Karpas-422 (cell line): ENCODE data around the gene PLEKHA8. TPM values are rescaled to one million over a fixed set of nuclear protein-coding genes. Genes with fewer than 3 reads are reported as not detected.

Source experiments
- DNase-seq: peaks from one replicate; pipeline ENCODE4 v3.0.0-alpha.2; 2015
- H2AFZ ChIP-seq: fragments of 200-600 bp; sonication (generic); 2 replicates; pipeline ENCODE4 v1.6.1; 2014; ENCODE audit warnings: antibody characterized with exemption, low read length, mixed read lengths
- H3K27ac ChIP-seq: fragments of 200-600 bp; sonication (generic); 2 replicates; pipeline ENCODE4 v1.5.1; 2014; ENCODE audit warnings: mild to moderate bottlenecking, low read length, moderate library complexity
- H3K27me3 ChIP-seq: fragments of 200-600 bp; sonication (generic); 2 replicates; pipeline ENCODE4 v1.6.1; 2014; ENCODE audit warnings: low read length, mixed read lengths
- H3K36me3 ChIP-seq: fragments of 200-600 bp; sonication (generic); 2 replicates; pipeline ENCODE4 v1.6.1; 2014; ENCODE audit warnings: low read length, mixed read lengths; ENCODE audit not compliant: insufficient read depth
- H3K4me1 ChIP-seq: fragments of 200-600 bp; sonication (generic); 2 replicates; pipeline ENCODE4 v1.6.1; 2014; ENCODE audit warnings: mild to moderate bottlenecking, low read length, mixed read lengths
- H3K4me2 ChIP-seq: fragments of 200-600 bp; sonication (generic); 2 replicates; pipeline ENCODE4 v1.6.1; 2014; ENCODE audit warnings: low read length, low read depth, mild to moderate bottlenecking; ENCODE audit not compliant: poor library complexity, severe bottlenecking
- H3K4me3 ChIP-seq: fragments of 200-600 bp; sonication (generic); 2 replicates; pipeline ENCODE4 v1.5.1; 2014; ENCODE audit warnings: mild to moderate bottlenecking, antibody characterized with exemption, low read length, mixed read lengths
- H3K79me2 ChIP-seq: fragments of 200-600 bp; sonication (generic); 2 replicates; pipeline ENCODE4 v1.6.1; 2014; ENCODE audit warnings: mild to moderate bottlenecking, low read length, mixed read lengths
- H3K9ac ChIP-seq: fragments of 200-600 bp; sonication (generic); 2 replicates; pipeline ENCODE4 v1.6.0; 2014; ENCODE audit warnings: low read length
- H3K9me2 ChIP-seq: fragments of 200-600 bp; sonication (generic), shearing (Covaris generic); replicated peaks from 2 replicates; pipeline ENCODE4 v1.6.0; 2014; ENCODE audit warnings: mild to moderate bottlenecking, low read length, moderate library complexity; ENCODE audit not compliant: insufficient read depth
- H3K9me3 ChIP-seq: fragments of 300-700, 200-600 bp; sonication (generic); 2 replicates; pipeline ENCODE4 v1.6.1; 2014; ENCODE audit warnings: low read length, mixed read lengths
- H4K20me1 ChIP-seq: fragments of 200-600 bp; sonication (generic); 2 replicates; pipeline ENCODE4 v1.6.1; 2014; ENCODE audit warnings: mild to moderate bottlenecking, antibody characterized with exemption, low read length, low read depth; ENCODE audit not compliant: insufficient read depth
- total RNA-seq: library from RNA; depleted of rRNA; stranded (reverse); fragments of >200 nt; shearing (Covaris generic); gene quantifications from 2 replicates; pipeline ENCODE4 v1.2.3, GENCODE V29; 2014; ENCODE audit warnings: low replicate concordance

Gene PLEKHA8
- total RNA-seq, 1 experiment from 2014 or later: 41.0 TPM

- Histone ChIP-seq H3K9ac (no peak overlapping the region), H2AFZ (no peak overlapping the region)
These were observed 127.3 kb downstream of the PLEKHA8 start for GRCh38 chr7:30155481-30155880.

DNA sequence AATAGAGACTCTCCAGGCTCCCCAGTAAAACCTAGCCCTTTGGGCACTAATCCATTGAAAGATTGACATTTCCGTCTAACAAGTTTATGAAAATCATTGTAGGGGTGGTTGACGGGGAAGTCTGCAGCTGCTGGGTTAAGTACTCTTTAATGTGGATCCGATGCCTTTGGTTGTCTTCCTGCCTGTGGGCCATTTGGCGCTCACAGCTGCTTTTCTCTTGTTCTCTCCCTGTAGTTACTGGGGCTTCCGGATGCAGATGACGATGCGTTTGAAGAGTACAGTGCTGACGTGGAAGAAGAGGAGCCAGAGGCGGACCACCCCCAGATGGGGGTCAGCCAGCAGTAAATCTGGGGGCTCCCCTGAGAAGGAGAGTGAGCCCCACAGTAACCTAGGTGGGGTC is 129.0 kb downstream of the PLEKHA8 start:
- no peaks in the 10 kb centered on the region for H3K9me2 ChIP-seq
- no peaks in the 10 kb centered on the region for H3K9me3 ChIP-seq
- H3K4me1 ChIP-seq: peaks cover 81% of the 10 kb centered on the region
- H3K36me3 ChIP-seq: peaks cover 36% of the 10 kb centered on the region
- H3K9ac ChIP-seq: 0 out of 2 replicates have a peak overlapping the region, but pooled peaks have one; percentile 3
- H3K27me3 ChIP-seq: no peaks in the 10 kb centered on the region
- peak overlapping the region; percentile 22 for H3K4me2 ChIP-seq
- peak overlapping the region; percentile 91 for H3K27ac ChIP-seq
- no peaks in the 10 kb centered on the region for H4K20me1 ChIP-seq
- H2AFZ ChIP-seq: no peak overlapping the region
- no peak for DNase-seq
- H3K4me3 ChIP-seq: no peak overlapping the region
- peaks cover 58% of the 10 kb centered on the region for H3K79me2 ChIP-seq

More at GRCh38 chr7:30155481-30155880, 127.3 kb downstream of the PLEKHA8 start:
- H3K9me2 ChIP-seq: no peaks in the 10 kb centered on the region
- no peaks in the 10 kb centered on the region for H3K9me3 ChIP-seq
- H3K4me1 ChIP-seq: peaks cover 64% of the 10 kb centered on the region
- peaks cover 69% of the 10 kb centered on the region for H3K79me2 ChIP-seq
- no peak for DNase-seq
- H3K4me3 ChIP-seq: no peak overlapping the region
- H3K27ac ChIP-seq: 0 out of 2 replicates have a peak overlapping the region, but pooled peaks have one; percentile 91
- H3K36me3 ChIP-seq: peaks cover 49% of the 10 kb centered on the region
- H3K4me2 ChIP-seq: no peak overlapping the region
- H3K27me3 ChIP-seq: no peaks in the 10 kb centered on the region
- no peaks in the 10 kb centered on the region for H4K20me1 ChIP-seq

GRCh38 chr7:30159163-30159562 is 131.0 kb downstream of the PLEKHA8 start:
- no peak for DNase-seq
- Histone ChIP-seq H4K20me1 (no peaks in the 10 kb centered on the region), H3K4me1 (peaks cover 98% of the 10 kb centered on the region), H3K4me2 (peak overlapping the region; percentile 81), H3K27ac (peak overlapping the region; percentile 91), H3K9me2 (no peaks in the 10 kb centered on the region), H3K79me2 (peaks cover 62% of the 10 kb centered on the region), H3K9me3 (no peaks in the 10 kb centered on the region), H3K36me3 (peaks cover 21% of the 10 kb centered on the region), H3K9ac (peak overlapping the region; percentile 46; the same call in 1 of the 2 replicates), H3K4me3 (peak overlapping the region; percentile 8; the same call in 1 of the 2 replicates), H3K27me3 (no peaks in the 10 kb centered on the region), H2AFZ (no peak overlapping the region)

GRCh38 chr7:30159698-30160143 is 131.5 kb downstream of the PLEKHA8 start:
- DNase-seq: peak; percentile 84
- no peaks in the 10 kb centered on the region for H3K27me3 ChIP-seq
- H2AFZ ChIP-seq: no peak overlapping the region; the same call in 1 of the 2 replicates
- H4K20me1 ChIP-seq: no peaks in the 10 kb centered on the region
- H3K27ac ChIP-seq: peak overlapping the region; percentile 91
- peak overlapping the region; percentile 81 for H3K4me2 ChIP-seq
- no peaks in the 10 kb centered on the region for H3K9me3 ChIP-seq
- H3K9me2 ChIP-seq: no peaks in the 10 kb centered on the region
- H3K79me2 ChIP-seq: peaks cover 58% of the 10 kb centered on the region
- peak overlapping the region; percentile 46 for H3K9ac ChIP-seq
- peak overlapping the region; percentile 8; the same call in 1 of the 2 replicates for H3K4me3 ChIP-seq
- peaks cover 15% of the 10 kb centered on the region; the same call in 1 of the 2 replicates for H3K36me3 ChIP-seq
- peaks cover 100% of the 10 kb centered on the region for H3K4me1 ChIP-seq

GRCh38 chr7:30160329-30160728 is 132.1 kb downstream of the PLEKHA8 start:
- Histone ChIP-seq H3K9me2 (no peaks in the 10 kb centered on the region), H4K20me1 (no peaks in the 10 kb centered on the region), H3K4me3 (peak overlapping the region; percentile 8; the same call in 1 of the 2 replicates), H2AFZ (no peak overlapping the region), H3K9ac (peak overlapping the region; percentile 46), H3K27me3 (no peaks in the 10 kb centered on the region), H3K4me2 (peak overlapping the region; percentile 81), H3K27ac (peak overlapping the region; percentile 91), H3K79me2 (peaks cover 55% of the 10 kb centered on the region), H3K4me1 (peaks cover 100% of the 10 kb centered on the region), H3K9me3 (no peaks in the 10 kb centered on the region), H3K36me3 (peaks cover 11% of the 10 kb centered on the region; the same call in 1 of the 2 replicates)
- no peak for DNase-seq

GRCh38 chr7:30162133-30162532 is 133.9 kb downstream of the PLEKHA8 start:
- H3K27ac ChIP-seq: peak overlapping the region; percentile 91
- peak overlapping the region; percentile 68 for H3K9ac ChIP-seq
- H3K9me2 ChIP-seq: no peaks in the 10 kb centered on the region
- DNase-seq: peak; percentile 69
- no peaks in the 10 kb centered on the region for H3K9me3 ChIP-seq
- no peak overlapping the region for H2AFZ ChIP-seq
- peaks cover 17% of the 10 kb centered on the region; the same call in 1 of the 2 replicates for H3K36me3 ChIP-seq
- H3K27me3 ChIP-seq: no peaks in the 10 kb centered on the region
- H3K4me2 ChIP-seq: peak overlapping the region; percentile 81
- H4K20me1 ChIP-seq: no peaks in the 10 kb centered on the region
- peak overlapping the region; percentile 51 for H3K4me3 ChIP-seq
- peaks cover 84% of the 10 kb centered on the region for H3K4me1 ChIP-seq
- peaks cover 46% of the 10 kb centered on the region for H3K79me2 ChIP-seq

- DNase-seq: peak; percentile 76
- H3K9ac ChIP-seq: peak overlapping the region; percentile 68
- no peaks in the 10 kb centered on the region for H3K27me3 ChIP-seq
- H3K4me3 ChIP-seq: peak overlapping the region; percentile 51
- H3K4me1 ChIP-seq: peaks cover 78% of the 10 kb centered on the region
- H3K27ac ChIP-seq: peak overlapping the region; percentile 91
- no peak overlapping the region for H2AFZ ChIP-seq
- peaks cover 17% of the 10 kb centered on the region; the same call in 1 of the 2 replicates for H3K36me3 ChIP-seq
- H3K4me2 ChIP-seq: peak overlapping the region; percentile 81
- no peaks in the 10 kb centered on the region for H4K20me1 ChIP-seq
- no peaks in the 10 kb centered on the region for H3K9me2 ChIP-seq
- no peaks in the 10 kb centered on the region for H3K9me3 ChIP-seq
- H3K79me2 ChIP-seq: peaks cover 46% of the 10 kb centered on the region
These were observed 134.5 kb downstream of the PLEKHA8 start for GRCh38 chr7:30162622-30163124.

- Histone ChIP-seq H3K9me2 (no peaks in the 10 kb centered on the region), H3K27me3 (no peaks in the 10 kb centered on the region), H3K27ac (peak overlapping the region; percentile 91), H3K4me3 (peak overlapping the region; percentile 51), H4K20me1 (no peaks in the 10 kb centered on the region), H3K79me2 (peaks cover 46% of the 10 kb centered on the region), H3K4me1 (peaks cover 72% of the 10 kb centered on the region), H3K36me3 (peaks cover 17% of the 10 kb centered on the region; the same call in 1 of the 2 replicates), H3K9me3 (no peaks in the 10 kb centered on the region), H3K9ac (peak overlapping the region; percentile 68), H2AFZ (peak overlapping the region; percentile 22; the same call in 1 of the 2 replicates), H3K4me2 (peak overlapping the region; percentile 81)
- peak; percentile 77 for DNase-seq
These were observed 135.2 kb downstream of the PLEKHA8 start for GRCh38 chr7:30163231-30163894.
